PC-3 (cell line): ENCODE measurements around the gene MAMLD1. TPM values are rescaled to one million over a fixed set of nuclear protein-coding genes. Genes with fewer than 3 reads are reported as not detected.

Experiments used
- ATAC-seq: fragments of 200-7000 bp; cut with Tn5 transposase; 2 replicates; pipeline ENCODE4 v1.9.1; 2020; ENCODE audit warnings: mild to moderate bottlenecking, moderate library complexity
- BruUV-seq: library from RNA; stranded (reverse); fragments of 400-500 nt; replicated peaks from 2 replicates; lab custom pipeline; 2021; lab: Mats Ljungman, UMichigan
- CTCF ChIA-PET: fragments of 300-600 bp; sonication (Branson Sonifier 250); formaldehyde crosslinking; loops from one replicate; lab custom pipeline; 2022; ENCODE audit warnings: antibody characterized with exemption; lab: Charles Lee
- POLR2A ChIA-PET: fragments of 300-600 bp; sonication (Branson Sonifier 250); formaldehyde crosslinking; loops from one replicate; lab custom pipeline; 2022; ENCODE audit warnings: antibody characterized with exemption; ENCODE audit not compliant: unreplicated experiment; lab: Charles Lee
- DNase-seq: peaks from one replicate; pipeline ENCODE4 v3.0.0-alpha.2; 2015
- H2AFZ ChIP-seq: fragments of 300-600 bp; sonication (generic); 2 replicates; pipeline ENCODE4 v1.6.0; 2016; ENCODE audit warnings: antibody characterized with exemption, low read length
- H3F3A ChIP-seq: fragments of 300-600 bp; sonication (generic); one replicate; pipeline ENCODE4 v1.6.0; 2017; ENCODE audit warnings: antibody characterized with exemption, low read length, control low read depth, mild to moderate bottlenecking; ENCODE audit not compliant: unreplicated experiment
- H3K27ac ChIP-seq: fragments of 300-600 bp; sonication (generic); 2 replicates; pipeline ENCODE4 v1.5.1; 2016; ENCODE audit warnings: mild to moderate bottlenecking, low read length
- H3K27me3 ChIP-seq: fragments of 300-600 bp; sonication (generic); 2 replicates; pipeline ENCODE4 v1.6.1; 2016; ENCODE audit warnings: low read length, mixed read lengths
- H3K36me3 ChIP-seq: fragments of 300-600 bp; sonication (generic); 2 replicates; pipeline ENCODE4 v1.6.1; 2016; ENCODE audit warnings: low read depth, mixed run types, low read length, mixed read lengths
- H3K4me1 ChIP-seq: fragments of 300-600 bp; sonication (generic); 2 replicates; pipeline ENCODE4 v1.5.1; 2016; ENCODE audit warnings: low read length; ENCODE audit not compliant: insufficient read depth
- H3K4me2 ChIP-seq: fragments of 300-600 bp; sonication (generic); 2 replicates; pipeline ENCODE4 v1.6.0; 2016; ENCODE audit warnings: low read length
- H3K4me3 ChIP-seq: fragments of 300-600 bp; sonication (generic); 2 replicates; pipeline ENCODE4 v1.5.1; 2016; ENCODE audit warnings: mild to moderate bottlenecking, low read length, mixed read lengths
- H3K79me2 ChIP-seq: fragments of 300-600 bp; sonication (generic); 2 replicates; pipeline ENCODE4 v1.6.1; 2017; ENCODE audit warnings: low read length, mixed read lengths
- H3K9ac ChIP-seq: fragments of 300-600 bp; sonication (generic); 2 replicates; pipeline ENCODE4 v1.6.0; 2016; ENCODE audit warnings: mild to moderate bottlenecking, low read length
- H3K9me2 ChIP-seq: fragments of 300-600 bp; sonication (generic); replicated peaks from 2 replicates; pipeline ENCODE4 v1.6.1; 2016; ENCODE audit warnings: mixed run types, low read length, mixed read lengths
- H3K9me3 ChIP-seq: fragments of 300-600 bp; sonication (generic); 2 replicates; pipeline ENCODE4 v1.6.1; 2016; ENCODE audit warnings: low read length, mixed read lengths
- H4K20me1 ChIP-seq: fragments of 300-600 bp; sonication (generic); 2 replicates; pipeline ENCODE4 v1.6.1; 2016; ENCODE audit warnings: low read length, mixed read lengths
- EZH2 ChIP-seq: fragments of 300-600 bp; sonication (generic); IDR thresholded peaks from one replicate; pipeline ENCODE4 v1.6.1; 2017; ENCODE audit warnings: antibody characterized with exemption, mild to moderate bottlenecking, low read length; ENCODE audit not compliant: unreplicated experiment
- EZH2phosphoT487 ChIP-seq: fragments of 300-600 bp; sonication (generic); IDR thresholded peaks from 2 replicates; pipeline ENCODE4 v1.6.1; 2018; ENCODE audit warnings: mild to moderate bottlenecking, antibody characterized with exemption, low read length, borderline replicate concordance
- intact Hi-C: fragments of 100-400 bp; cut with micrococcal nuclease; formaldehyde crosslinking; loops from 2 replicates; pipeline ENCODE4 v1.9.0; 2023
- total RNA-seq: library from RNA; depleted of rRNA; stranded (reverse); fragments of >200 nt; gene quantifications from 2 replicates; pipeline ENCODE4 v1.2.3, GENCODE V29; 2014
- TF ChIP-seq, protein P1 (sequence below): fragments of 300-600 bp; sonication (generic); conservative IDR thresholded peaks from 2 replicates; pipeline ENCODE4 v1.5.1; 2017; ENCODE audit warnings: antibody characterized with exemption, low read depth, mild to moderate bottlenecking, low read length

The MAMLD1 gene
- total RNA-seq, 1 experiment from 2014 or later: 2.8 TPM

DNA sequence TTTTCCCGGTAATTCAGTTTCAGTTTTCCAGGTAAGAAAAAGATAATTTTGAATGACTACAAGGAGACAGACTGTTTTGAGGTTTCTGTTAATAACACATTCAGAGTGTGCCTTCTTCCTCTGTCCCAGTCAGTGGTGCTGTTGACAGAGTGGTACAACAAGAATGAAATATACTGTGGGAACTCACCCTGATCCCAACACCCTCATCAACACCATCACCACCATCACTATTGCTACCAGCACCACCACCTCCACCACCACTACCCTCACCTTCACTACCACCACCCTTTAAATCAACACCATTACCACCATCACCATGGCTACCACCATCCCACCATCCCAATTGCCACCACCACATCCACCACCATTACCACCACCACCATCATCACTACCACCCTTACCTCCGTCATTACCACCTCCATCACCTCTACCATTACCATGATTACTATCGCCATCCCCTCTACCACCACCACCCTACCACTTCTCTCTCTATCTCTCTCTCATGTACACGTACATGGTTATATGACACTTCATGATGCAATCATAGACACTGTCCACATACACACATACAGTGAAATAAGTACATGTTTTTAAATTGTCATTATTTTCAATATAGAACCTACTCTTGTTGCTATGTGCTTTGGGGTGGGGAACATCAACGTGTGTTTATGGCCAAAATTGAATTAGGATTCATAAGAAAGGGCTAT, 91.5 kb downstream of the MAMLD1 start:
- BruUV-seq: no TSS peak
- intact Hi-C loops: no loop called here
- H3K4me2 ChIP-seq: no peak overlapping the region
- ChIA-PET CTCF (no interaction called here), POLR2A (no interaction called here)
- no peak for TF ChIP-seq EZH2
- TF ChIP-seq EZH2phosphoT487: no peak
- TF ChIP-seq, protein P1, sequence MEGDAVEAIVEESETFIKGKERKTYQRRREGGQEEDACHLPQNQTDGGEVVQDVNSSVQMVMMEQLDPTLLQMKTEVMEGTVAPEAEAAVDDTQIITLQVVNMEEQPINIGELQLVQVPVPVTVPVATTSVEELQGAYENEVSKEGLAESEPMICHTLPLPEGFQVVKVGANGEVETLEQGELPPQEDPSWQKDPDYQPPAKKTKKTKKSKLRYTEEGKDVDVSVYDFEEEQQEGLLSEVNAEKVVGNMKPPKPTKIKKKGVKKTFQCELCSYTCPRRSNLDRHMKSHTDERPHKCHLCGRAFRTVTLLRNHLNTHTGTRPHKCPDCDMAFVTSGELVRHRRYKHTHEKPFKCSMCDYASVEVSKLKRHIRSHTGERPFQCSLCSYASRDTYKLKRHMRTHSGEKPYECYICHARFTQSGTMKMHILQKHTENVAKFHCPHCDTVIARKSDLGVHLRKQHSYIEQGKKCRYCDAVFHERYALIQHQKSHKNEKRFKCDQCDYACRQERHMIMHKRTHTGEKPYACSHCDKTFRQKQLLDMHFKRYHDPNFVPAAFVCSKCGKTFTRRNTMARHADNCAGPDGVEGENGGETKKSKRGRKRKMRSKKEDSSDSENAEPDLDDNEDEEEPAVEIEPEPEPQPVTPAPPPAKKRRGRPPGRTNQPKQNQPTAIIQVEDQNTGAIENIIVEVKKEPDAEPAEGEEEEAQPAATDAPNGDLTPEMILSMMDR: no peak
- no peak overlapping the region for H2AFZ ChIP-seq
- DNase-seq (no peak), ATAC-seq (no peak)
- H3K4me3 ChIP-seq: no peak overlapping the region
- no peak overlapping the region for H3K9ac ChIP-seq
- no peaks in the 10 kb centered on the region for H3K9me3 ChIP-seq
- no peak overlapping the region for H3K27ac ChIP-seq
- H3K27me3 ChIP-seq: no peaks in the 10 kb centered on the region
- peaks cover 6% of the 10 kb centered on the region; the same call in 1 of the 2 replicates for H3K4me1 ChIP-seq
- H3K9me2 ChIP-seq: no peaks in the 10 kb centered on the region
- no peaks in the 10 kb centered on the region for H3F3A ChIP-seq
- H4K20me1 ChIP-seq: no peaks in the 10 kb centered on the region
- no peaks in the 10 kb centered on the region; the same call in 1 of the 2 replicates for H3K36me3 ChIP-seq
- H3K79me2 ChIP-seq: no peaks in the 10 kb centered on the region

DNA sequence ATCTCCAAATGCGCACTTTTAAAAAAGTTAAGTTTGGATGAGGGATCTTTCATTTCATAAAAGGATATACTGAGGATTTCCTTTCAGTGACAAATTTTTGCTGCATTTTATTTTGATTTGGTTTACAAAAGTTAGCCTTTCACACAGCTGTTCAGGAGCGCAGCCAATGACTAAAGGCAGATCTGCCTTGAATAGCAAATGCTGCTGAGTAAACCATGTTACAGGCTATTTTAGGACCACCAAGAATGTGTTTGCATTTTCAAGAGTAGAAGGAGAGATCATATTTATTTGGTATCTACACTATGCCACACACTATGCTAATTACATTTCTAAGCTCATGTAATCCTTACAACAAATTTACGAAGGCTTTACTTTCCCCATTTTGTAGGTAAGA, 92.1 kb downstream of the MAMLD1 start:
- no peaks in the 10 kb centered on the region for H3K79me2 ChIP-seq
- no peak overlapping the region for H2AFZ ChIP-seq
- H3K4me2 ChIP-seq: no peak overlapping the region
- no peak overlapping the region for H3K9ac ChIP-seq
- CTCF ChIA-PET: no interaction called here
- intact Hi-C loops: no loop called here
- peaks cover 6% of the 10 kb centered on the region; the same call in 1 of the 2 replicates for H3K4me1 ChIP-seq
- no peaks in the 10 kb centered on the region; the same call in 1 of the 2 replicates for H3K36me3 ChIP-seq
- H3K9me2 ChIP-seq: no peaks in the 10 kb centered on the region
- no TSS peak for BruUV-seq
- no peak overlapping the region for H3K4me3 ChIP-seq
- H4K20me1 ChIP-seq: no peaks in the 10 kb centered on the region
- POLR2A ChIA-PET: no interaction called here
- TF ChIP-seq, protein P1: no peak
- TF ChIP-seq EZH2phosphoT487 (no peak), EZH2 (no peak)
- no peaks in the 10 kb centered on the region for H3K27me3 ChIP-seq
- ATAC-seq (no peak), DNase-seq (no peak)
- H3F3A ChIP-seq: no peaks in the 10 kb centered on the region
- no peaks in the 10 kb centered on the region for H3K9me3 ChIP-seq
- no peak overlapping the region for H3K27ac ChIP-seq

DNA sequence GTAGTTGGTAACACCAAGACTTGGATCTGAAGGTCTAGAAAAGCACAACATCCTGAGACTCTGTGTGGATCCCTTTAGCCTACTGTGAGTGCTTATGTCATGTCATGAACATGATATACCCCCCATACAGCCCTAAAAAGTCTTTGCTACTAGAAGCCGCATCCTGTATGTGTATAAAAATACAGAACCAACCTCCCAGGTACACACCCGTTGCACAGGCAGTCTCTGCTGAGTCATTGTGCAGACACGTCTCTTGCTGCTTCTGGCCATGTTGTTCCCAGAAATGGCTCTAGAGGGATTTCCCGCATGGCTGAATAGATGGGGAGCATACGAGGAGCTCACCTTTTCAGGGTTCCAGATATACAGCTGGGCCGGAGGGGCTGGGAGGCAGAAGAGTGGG, 93.3 kb downstream of the MAMLD1 start:
- Histone ChIP-seq H3K27me3 (no peaks in the 10 kb centered on the region), H3F3A (no peaks in the 10 kb centered on the region), H3K4me2 (no peak overlapping the region), H2AFZ (0 out of 2 replicates have a peak overlapping the region, but pooled peaks have one; percentile 22), H3K4me1 (peaks cover 6% of the 10 kb centered on the region; the same call in 1 of the 2 replicates), H3K9ac (no peak overlapping the region), H3K9me3 (no peaks in the 10 kb centered on the region), H4K20me1 (no peaks in the 10 kb centered on the region), H3K36me3 (no peaks in the 10 kb centered on the region; the same call in 1 of the 2 replicates), H3K4me3 (no peak overlapping the region), H3K9me2 (no peaks in the 10 kb centered on the region), H3K79me2 (no peaks in the 10 kb centered on the region), H3K27ac (no peak overlapping the region)
- ChIA-PET POLR2A (no interaction called here), CTCF (no interaction called here)
- no TSS peak for BruUV-seq
- intact Hi-C loops: no loop called here
- DNase-seq: peak; percentile 2
- 0 out of 2 replicates have a peak, but pooled peaks have one; percentile 35 for ATAC-seq
- TF ChIP-seq, protein P1: no peak
- no peak for TF ChIP-seq EZH2phosphoT487
- TF ChIP-seq EZH2: no peak
